Lower leg skin (tissue), 3 donors: Measurements from ENCODE around the gene KIF1A.

Experiments used
- POLR2A ChIP-seq, 2 donors: fragments of 450-650 bp; IDR thresholded peaks; one replicate each; pipeline ENCODE4 v1.6.1; 2016 to 2017; ENCODE audit warnings: antibody characterized with exemption in 2 of 2, mild to moderate bottlenecking in 1 of 2, moderate library complexity in 1 of 2
- TF ChIP-seq, protein P1 (sequence below), 3 donors: fragments of 450-650 bp; IDR thresholded peaks; one replicate each; pipeline ENCODE4 v1.5.1; 2016; ENCODE audit warnings: antibody characterized with exemption in 3 of 3, mild to moderate bottlenecking in 3 of 3, moderate library complexity in 2 of 3

DNA sequence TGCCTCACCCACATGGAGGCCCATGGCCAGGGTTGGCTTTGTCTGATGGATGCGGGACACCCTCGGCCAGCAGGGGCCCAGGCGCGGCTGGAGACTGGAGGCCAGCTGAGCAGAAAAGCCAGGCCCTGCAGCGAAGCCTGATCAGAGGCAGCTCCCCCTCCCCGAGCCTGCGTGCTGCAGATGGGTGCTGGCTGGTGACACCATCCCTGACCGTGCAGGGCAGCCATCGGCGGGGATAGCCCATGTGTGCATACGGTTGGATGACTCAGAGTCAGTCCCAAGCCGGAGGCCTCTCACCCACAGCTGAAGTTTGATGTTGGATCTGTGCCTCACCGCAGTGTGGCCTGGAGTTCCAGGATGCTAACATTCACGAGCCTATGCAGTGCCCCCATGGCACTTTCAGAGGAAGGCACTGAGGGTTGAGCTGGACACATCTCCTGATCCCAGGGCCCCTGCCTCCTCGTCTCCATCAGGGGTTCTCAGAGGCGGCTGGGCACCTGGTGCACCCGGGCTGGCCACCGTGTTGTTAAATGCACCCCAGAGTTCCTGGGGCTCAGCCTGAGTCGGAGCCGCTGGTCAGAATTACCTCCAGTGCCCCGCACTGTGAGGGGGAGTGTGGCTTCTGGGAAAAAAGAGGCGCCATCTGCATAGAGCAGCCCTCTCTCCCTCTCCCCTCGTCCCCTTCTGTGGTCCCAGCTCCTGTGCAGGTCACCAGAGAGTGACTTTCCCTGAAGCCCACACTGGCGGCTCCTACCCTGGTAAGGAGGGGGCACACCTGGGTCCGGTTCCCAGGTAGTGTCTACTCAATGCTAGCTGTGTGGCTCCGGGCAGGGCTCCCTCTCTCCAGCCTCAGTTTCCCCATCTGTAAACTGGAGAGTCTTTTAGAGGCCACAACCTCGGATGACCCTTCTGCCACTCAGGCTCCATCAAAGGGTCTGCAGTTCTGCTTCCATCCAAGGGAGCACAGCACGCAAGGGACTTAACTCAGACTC is 19.4 kb upstream of the KIF1A start:
- TF ChIP-seq, protein P1, sequence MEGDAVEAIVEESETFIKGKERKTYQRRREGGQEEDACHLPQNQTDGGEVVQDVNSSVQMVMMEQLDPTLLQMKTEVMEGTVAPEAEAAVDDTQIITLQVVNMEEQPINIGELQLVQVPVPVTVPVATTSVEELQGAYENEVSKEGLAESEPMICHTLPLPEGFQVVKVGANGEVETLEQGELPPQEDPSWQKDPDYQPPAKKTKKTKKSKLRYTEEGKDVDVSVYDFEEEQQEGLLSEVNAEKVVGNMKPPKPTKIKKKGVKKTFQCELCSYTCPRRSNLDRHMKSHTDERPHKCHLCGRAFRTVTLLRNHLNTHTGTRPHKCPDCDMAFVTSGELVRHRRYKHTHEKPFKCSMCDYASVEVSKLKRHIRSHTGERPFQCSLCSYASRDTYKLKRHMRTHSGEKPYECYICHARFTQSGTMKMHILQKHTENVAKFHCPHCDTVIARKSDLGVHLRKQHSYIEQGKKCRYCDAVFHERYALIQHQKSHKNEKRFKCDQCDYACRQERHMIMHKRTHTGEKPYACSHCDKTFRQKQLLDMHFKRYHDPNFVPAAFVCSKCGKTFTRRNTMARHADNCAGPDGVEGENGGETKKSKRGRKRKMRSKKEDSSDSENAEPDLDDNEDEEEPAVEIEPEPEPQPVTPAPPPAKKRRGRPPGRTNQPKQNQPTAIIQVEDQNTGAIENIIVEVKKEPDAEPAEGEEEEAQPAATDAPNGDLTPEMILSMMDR (IDR thresholded peaks at IDR 0.05) = no peak
- TF ChIP-seq POLR2A (IDR thresholded peaks at IDR 0.05) = no peak
